Measurements from ENCODE around the gene ZSCAN9. TPM values are rescaled to one million over a fixed set of nuclear protein-coding genes. Genes with fewer than 3 reads are reported as not detected.

ZSCAN9 gene
- total RNA-seq, 4 donors from 2014 or later: 17.6 to 38.9 (median 24.6) TPM

DNA sequence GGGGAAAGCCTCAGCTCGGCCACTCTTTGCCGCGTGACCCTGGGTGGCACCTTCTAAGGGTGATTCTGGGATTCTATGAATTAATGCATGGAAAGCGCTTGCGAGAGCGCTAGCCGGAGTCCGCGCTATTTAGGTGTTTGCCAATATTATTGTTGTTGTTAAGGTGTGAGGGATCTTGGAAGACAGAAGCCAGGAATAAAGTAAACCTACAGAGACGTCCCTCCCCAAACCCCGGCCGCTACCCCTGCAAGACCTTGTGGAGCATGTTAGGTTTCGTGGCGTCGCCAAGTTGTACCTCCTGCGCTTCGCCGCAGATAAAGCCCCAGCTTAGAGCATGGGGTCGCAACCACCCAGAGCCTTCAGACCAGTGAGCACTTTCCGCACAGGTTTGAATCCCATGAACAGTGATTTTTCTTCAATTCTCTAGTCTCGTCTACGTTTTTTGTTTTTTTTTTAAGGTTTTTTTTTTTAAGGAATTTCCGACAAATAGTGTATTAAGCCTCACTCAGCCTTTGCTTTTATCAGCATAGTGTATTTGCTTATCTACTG is 16.9 kb upstream of the ZSCAN9 start:
- TF ChIP-seq, protein P1, sequence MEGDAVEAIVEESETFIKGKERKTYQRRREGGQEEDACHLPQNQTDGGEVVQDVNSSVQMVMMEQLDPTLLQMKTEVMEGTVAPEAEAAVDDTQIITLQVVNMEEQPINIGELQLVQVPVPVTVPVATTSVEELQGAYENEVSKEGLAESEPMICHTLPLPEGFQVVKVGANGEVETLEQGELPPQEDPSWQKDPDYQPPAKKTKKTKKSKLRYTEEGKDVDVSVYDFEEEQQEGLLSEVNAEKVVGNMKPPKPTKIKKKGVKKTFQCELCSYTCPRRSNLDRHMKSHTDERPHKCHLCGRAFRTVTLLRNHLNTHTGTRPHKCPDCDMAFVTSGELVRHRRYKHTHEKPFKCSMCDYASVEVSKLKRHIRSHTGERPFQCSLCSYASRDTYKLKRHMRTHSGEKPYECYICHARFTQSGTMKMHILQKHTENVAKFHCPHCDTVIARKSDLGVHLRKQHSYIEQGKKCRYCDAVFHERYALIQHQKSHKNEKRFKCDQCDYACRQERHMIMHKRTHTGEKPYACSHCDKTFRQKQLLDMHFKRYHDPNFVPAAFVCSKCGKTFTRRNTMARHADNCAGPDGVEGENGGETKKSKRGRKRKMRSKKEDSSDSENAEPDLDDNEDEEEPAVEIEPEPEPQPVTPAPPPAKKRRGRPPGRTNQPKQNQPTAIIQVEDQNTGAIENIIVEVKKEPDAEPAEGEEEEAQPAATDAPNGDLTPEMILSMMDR (IDR thresholded peaks at IDR 0.05): no peak
- no peak for TF ChIP-seq POLR2A (IDR thresholded peaks at IDR 0.05)
- Histone ChIP-seq H3K4me3 (no peak overlapping the region), H3K4me1 (no peaks in the 10 kb centered on the region), H3K9me3 (no peaks in the 10 kb centered on the region), H3K27ac (no peak overlapping the region), H3K36me3 (no peaks in the 10 kb centered on the region), H3K27me3 (peaks cover 13 to 69% of the 10 kb centered on the region in 2 donors)
- intact Hi-C loops (cut with DNase I; ENCODE audit: low total_unique reads): no loop called here
- DNase-seq: no peak

DNA sequence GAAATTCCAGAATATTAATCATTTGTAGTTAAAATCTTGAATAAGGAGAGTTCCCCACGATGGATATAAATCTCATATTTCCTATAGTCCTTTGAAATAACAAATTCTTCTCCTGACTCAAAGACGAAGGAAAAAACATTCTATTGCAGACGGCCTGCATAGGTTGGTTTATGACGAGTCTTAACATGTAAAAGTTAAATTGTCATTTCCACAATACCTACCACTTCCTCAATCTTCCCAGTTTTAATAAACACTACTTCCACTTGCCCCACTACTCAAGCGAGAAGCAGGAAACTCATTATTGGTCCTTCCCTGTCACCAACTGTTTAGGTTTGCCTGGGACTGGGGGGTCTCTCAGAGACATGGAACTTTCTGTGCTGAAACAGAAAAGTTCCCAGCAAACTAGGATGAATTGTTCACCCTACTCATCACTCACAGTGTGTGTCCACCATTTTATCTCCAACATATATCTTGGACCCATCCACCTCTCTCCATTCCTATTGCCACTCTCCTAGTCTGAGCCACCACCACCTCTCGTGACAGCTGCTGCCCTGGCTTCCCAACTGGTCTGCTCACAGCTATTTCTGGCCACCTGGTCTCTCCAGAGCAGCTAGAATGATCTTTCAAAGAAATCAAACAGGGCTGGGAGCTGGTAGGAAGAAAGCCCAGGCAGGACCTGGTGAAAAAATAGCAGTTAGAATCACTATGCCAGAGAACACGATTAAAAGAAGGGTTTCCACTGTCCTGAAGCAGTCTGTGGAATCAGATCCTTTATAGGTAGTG is 15.1 kb upstream of the ZSCAN9 start:
- Histone ChIP-seq H3K9me3 (no peaks in the 10 kb centered on the region), H3K4me1 (no peaks in the 10 kb centered on the region), H3K27ac (no peak overlapping the region), H3K27me3 (peaks cover 13 to 87% of the 10 kb centered on the region in 2 donors), H3K36me3 (no peaks in the 10 kb centered on the region), H3K4me3 (no peak overlapping the region)
- no peak for DNase-seq
- intact Hi-C loops (cut with DNase I; ENCODE audit: low total_unique reads): no loop called here
- TF ChIP-seq POLR2A (IDR thresholded peaks at IDR 0.05): no peak
- TF ChIP-seq, protein P1 (IDR thresholded peaks at IDR 0.05): no peak

DNA sequence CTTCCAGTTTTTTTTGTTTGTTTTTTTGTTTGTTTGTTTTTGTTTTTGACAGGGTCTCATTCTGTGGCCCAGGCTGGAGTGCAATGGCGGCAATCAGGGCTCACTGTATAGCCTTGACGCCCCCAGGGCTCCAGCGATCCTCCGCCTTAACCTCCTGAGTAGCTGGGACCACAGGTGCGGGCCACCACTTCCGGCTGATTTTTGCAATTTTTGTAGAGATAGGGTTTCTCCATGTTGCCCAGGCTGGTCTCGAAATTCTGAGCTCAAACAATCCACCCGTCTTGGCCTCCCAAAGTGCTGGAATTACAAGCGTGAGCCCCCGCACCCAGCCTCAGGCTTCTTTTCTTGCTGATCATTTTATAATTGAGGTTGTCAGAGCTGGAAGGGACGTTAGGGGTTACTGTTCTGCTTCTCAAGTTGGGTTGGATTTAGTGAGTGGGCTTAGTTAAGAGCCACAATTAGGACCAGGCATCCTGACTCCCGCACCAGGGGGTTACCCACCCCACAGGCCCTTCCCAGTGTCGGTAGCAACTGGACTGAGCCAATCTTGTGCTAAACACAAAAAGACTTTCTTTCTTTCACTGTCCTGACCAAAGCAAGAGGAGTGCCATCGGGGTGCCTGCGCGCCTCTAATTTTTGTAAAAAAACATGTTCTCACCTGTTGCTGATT is 13.1 kb upstream of the ZSCAN9 start:
- no peak overlapping the region for H3K27ac ChIP-seq
- H3K36me3 ChIP-seq: no peaks in the 10 kb centered on the region
- H3K9me3 ChIP-seq: no peaks in the 10 kb centered on the region
- H3K4me1 ChIP-seq: no peaks in the 10 kb centered on the region
- H3K4me3 ChIP-seq: no peak overlapping the region
- H3K27me3 ChIP-seq: peaks cover 13 to 82% of the 10 kb centered on the region in 2 donors
- DNase-seq: no peak
- intact Hi-C loops (cut with DNase I; ENCODE audit: low total_unique reads): no loop called here
- TF ChIP-seq, protein P1 (IDR thresholded peaks at IDR 0.05): no peak
- TF ChIP-seq POLR2A (IDR thresholded peaks at IDR 0.05): no peak

DNA sequence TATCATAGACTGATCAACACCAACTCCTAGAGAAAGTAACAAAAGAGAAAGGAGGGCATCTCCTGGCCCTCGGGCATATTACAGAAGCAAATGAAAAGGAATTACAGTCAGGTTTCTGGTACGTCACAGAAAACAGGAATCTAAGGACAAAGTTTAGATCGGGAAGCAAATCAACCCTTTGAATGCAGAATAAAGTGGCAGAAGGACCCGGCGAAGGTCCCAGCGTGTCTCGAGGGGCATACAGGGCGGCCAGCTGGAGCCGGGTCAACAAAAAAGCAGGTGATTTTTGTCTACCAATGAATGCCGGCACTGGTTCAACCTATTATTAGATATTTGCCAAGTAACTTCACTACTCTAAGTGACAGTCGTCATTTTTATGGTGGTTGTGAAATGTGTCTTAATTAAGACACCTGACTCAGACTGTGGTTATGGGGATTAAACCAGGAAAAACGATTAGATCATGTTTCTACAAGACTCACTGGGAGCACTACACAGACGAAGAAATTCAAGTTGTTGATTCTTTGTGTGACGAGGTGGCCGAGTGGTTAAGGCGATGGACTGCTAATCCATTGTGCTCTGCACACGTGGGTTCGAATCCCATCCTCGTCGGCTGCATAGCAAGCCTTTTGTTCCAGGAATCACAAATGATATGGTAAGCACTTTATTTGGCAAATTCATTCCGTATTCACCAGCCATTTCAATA is 12.4 kb upstream of the ZSCAN9 start:
- Histone ChIP-seq H3K36me3 (no peaks in the 10 kb centered on the region), H3K9me3 (no peaks in the 10 kb centered on the region), H3K4me3 (no peak overlapping the region), H3K27me3 (peaks cover 9 to 76% of the 10 kb centered on the region in 2 donors), H3K27ac (no peak overlapping the region), H3K4me1 (no peaks in the 10 kb centered on the region)
- intact Hi-C loops (cut with DNase I; ENCODE audit: low total_unique reads): no loop called here
- no peak for DNase-seq
- TF ChIP-seq POLR2A (IDR thresholded peaks at IDR 0.05): no peak
- TF ChIP-seq, protein P1 (IDR thresholded peaks at IDR 0.05): no peak

Data from uterus (tissue), 4 donors.